LNCAP (cell line): ENCODE measurements around the gene DDX3Y.

Experiments
- TF ChIP-seq, protein P1 (sequence below): fragments of 450-650 bp; IDR thresholded peaks from 2 replicates; pipeline ENCODE4 v1.5.1; 2017; ENCODE audit warnings: mild to moderate bottlenecking

Gene DDX3Y

DNA sequence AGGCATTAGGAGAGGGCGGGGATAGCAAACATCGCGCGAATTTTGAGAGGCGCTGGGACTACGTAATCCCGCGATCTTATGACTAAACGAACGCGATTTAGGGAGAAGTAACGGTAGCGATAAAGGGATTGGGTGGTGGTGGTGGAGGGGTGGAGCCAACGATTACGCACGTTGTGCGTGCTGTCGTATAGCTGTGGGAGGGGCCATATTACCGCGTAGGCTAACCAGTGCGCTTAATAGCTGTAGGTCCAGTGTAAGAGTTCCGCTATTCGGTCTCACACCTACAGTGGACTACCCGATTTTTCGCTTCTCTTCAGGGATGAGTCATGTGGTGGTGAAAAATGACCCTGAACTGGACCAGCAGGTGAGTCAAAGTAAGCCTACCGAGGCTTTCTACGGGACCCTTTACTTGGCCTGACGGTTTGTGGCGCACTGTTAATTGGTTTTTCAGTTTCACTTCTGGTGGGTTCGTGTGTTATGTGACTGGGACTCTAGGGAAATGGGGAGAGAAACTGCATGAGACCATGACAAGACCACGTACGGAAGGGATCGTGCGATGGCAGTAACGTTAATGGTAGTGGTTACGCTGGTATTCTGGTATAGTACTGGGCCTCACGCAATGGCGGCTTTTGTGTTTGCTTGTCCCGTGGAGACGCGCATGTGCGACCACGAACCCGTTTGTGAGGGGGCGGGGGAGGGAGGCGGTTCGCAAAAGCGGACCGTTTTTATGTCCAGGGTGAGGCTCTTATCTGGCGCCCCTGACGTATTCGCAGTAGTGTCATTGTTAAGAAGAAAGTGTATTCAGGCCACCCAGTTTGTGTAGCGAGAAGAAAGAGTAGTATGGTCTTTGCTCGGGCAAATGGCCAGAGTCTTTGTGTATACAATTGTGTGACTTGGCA is at the start of gene DDX3Y:
DDX3Y (plus strand) TSS at position 251 of the 899 bp plus-strand sequence; CDS start at position 320, 69 bp downstream.
- TF ChIP-seq, protein P1, sequence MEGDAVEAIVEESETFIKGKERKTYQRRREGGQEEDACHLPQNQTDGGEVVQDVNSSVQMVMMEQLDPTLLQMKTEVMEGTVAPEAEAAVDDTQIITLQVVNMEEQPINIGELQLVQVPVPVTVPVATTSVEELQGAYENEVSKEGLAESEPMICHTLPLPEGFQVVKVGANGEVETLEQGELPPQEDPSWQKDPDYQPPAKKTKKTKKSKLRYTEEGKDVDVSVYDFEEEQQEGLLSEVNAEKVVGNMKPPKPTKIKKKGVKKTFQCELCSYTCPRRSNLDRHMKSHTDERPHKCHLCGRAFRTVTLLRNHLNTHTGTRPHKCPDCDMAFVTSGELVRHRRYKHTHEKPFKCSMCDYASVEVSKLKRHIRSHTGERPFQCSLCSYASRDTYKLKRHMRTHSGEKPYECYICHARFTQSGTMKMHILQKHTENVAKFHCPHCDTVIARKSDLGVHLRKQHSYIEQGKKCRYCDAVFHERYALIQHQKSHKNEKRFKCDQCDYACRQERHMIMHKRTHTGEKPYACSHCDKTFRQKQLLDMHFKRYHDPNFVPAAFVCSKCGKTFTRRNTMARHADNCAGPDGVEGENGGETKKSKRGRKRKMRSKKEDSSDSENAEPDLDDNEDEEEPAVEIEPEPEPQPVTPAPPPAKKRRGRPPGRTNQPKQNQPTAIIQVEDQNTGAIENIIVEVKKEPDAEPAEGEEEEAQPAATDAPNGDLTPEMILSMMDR: no peak

DNA sequence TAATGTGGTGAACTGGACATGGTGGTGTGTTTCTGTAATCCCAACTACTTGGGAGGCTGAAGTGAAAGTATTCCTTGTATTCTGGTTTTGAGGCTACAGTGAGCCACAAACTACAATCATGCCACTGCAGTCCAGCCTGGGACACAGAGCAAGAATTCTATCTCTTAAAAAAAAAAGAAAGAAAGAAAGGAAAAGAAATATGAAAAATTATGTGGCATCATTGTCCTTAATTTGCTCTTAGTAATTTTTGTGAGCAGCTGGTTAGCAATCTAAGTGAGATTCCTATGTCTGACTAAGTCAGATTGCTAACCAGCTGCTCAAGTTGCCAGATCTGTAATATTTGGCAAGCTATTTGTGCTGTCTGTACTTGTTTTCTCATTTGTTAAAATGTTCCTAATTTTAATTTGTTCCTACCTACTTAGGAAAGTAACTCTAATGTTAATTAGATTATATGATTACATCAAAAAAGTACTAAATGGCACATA is 48.8 kb upstream of the DDX3Y start:
- TF ChIP-seq, protein P1: no peak

DNA sequence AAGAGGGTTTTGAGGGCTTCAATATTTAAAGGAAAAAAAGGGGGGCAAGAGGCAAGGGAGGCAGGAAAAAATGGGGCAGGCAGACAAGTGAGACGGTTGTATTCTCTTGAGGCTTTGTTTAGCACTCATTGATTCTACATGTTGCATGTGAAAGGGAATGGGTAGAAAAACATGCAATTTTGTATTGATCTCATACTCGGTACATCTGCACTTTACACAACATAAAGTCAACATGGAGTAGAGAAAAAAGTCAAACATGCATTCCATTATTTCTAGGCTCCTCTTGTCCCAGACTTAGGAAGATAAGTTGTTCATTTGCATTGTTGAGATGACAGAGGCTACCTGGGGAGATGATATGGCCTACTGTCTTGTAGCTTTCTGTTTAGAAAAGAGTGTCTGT is 36.7 kb upstream of the DDX3Y start:
- TF ChIP-seq, protein P1: no peak

DNA sequence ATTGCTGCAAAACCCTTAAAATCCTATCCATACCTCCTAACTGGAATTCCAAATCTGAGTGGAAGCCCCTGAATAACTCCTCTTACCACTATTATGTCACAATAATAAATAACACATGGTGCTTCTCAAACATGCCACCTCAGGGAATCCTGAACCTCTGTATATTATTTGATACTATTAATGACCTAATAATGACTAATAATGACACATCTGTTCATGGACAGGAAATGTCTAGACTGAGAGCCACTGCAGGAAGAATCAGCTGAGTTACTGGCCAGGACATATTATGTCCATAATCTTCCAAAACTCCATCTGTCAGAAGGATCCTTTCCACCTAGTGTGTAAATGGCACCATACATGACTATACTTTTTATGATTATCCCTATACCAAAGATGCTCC is 7.7 kb upstream of the DDX3Y start:
- TF ChIP-seq, protein P1: no peak

DNA sequence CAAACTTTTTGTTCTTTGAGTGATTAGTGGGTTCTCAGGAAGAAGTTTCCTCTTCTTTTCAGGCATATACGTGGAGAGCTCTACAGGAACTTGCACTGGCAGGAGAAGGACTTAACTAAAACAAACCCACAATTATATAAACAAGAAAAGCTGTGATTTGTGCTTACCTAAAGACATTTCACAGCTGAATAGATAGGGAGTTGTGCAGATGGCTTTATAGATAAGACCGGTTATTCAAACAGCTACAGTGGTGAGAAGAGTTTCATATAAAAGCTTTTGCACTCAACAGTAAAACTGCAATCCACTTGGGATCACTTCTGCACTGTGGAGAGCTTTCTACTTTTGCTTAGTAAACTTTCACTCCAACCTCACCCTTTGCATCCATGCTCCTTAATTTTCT is 6.1 kb upstream of the DDX3Y start:
- TF ChIP-seq, protein P1: no peak

DNA sequence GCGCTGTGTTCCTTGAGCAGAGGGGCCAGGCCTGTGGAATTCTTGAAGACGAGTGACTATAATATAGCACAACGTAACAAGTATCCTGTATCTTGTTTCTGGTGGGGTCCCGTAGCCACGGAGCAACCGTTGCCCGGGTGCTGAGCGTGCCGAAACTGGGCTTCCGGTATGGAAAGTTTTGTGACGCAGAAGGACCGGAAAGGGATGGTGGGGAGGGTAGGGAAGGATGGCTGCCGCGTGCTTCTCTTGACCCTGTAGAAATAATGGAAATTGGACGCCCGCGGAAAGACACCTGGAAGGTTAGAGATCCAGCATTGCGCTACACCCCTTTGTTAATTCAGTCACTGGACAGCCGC is 827 bp downstream of the DDX3Y start:
- TF ChIP-seq, protein P1: no peak

DNA sequence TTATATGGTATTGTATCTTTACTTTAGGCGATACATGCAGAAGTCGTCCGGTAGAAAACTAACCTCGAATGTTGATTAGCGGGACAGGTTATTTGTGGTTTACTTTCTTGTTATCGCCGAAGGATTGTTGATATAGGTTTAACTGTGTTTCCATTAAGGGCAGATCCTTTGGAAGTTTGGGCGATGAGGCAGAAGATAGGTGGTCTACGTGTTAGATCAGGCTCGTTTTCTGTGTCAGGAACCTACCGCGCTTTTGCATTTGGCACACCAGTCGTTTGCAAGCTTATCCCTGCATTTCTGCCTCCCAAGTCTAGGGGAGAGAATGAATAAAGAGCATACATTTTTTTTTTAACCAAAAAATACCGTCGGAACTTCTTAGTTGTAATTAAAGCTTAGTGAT is 1.2 kb downstream of the DDX3Y start:
- TF ChIP-seq, protein P1: no peak
